Measurements from ENCODE around the gene HTT. TPM values are rescaled to one million over a fixed set of nuclear protein-coding genes. Genes with fewer than 3 reads are reported as not detected.
A peak's percentile ranks its signal among the peaks of the same experiment; 100 is the strongest.
"Not testable (repeated sequence)": the region's sequence is repeated elsewhere in the genome, so short reads cannot be mapped to it uniquely, and the experiment has no call there.

The HTT gene
- total RNA-seq, 1 experiment from 2014 or later, result 64.4 TPM

DNA sequence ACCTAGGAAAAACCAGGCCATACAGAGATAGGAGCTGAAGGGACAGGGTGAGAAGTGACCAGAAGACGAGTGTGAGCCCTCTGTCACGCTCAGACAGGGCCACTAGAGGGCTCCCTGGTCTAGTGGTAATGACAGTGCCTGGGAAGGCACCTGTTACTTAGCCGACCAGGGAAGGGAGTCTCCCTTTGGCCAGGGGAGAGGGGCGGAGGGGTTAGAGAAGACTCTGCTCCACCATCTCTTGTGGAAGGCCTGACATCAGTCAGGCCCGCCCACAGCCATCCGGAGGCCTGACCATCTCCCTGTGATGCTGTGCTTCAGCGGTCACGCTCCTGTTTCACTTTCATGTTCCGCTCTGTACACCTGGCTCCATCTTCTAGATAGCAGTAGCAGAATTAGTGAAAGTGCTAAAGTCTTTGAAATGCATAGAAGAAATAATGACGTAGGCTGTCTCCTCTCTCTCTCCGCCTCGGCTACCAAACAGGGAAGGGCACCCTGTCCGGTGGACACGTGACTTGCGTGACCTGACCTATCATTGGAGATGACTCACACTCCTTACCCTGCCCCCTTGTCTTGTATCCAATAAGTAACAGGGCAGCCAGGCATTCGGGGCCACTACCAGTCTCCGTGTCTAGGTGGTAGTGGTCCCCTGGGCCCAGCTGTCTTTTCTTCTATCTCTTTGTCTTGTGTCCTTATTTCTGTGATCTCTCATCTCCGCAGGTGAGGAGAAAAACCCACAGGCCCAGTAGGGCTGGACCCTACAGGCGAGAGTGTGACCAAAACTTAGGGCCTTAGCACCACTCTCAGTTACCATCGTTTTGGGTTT, 26.8 kb upstream of the HTT start:
- H4K8ac ChIP-seq (replicated peaks; ENCODE audit: insufficient read length, low read depth, low read length), result no peak overlapping the region
- no peak overlapping the region for H3K23ac ChIP-seq (ENCODE audit: insufficient read length, low read depth, low read length)
- no peaks in the 10 kb centered on the region for H3K9me3 ChIP-seq (ENCODE audit: control insufficient read depth, low read depth, low read length)
- WGBS (ENCODE audit: extremely low coverage, insufficient read length, low lambda C conversion rate), result no CpG with 5 or more reads among the region's 20 CpGs
- no peak overlapping the region for H2BK12ac ChIP-seq (ENCODE audit: insufficient read length, low read depth, low read length)
- no peaks in the 10 kb centered on the region for H3K79me2 ChIP-seq (ENCODE audit: insufficient read depth, low read length)
- H3K4me2 ChIP-seq (ENCODE audit: insufficient read depth, insufficient read length, low read length), result no peak overlapping the region
- H2AK5ac ChIP-seq (ENCODE audit: insufficient read length, low read length), result no peak overlapping the region
- H4K5ac ChIP-seq (ENCODE audit: insufficient read length, low read depth, low read length), result no peak overlapping the region
- no peak overlapping the region for H3K4me3 Mint-ChIP-seq
- H3K79me1 ChIP-seq (ENCODE audit: insufficient read depth, low read depth, low read length, poor library complexity, severe bottlenecking), result no peaks in the 10 kb centered on the region
- TF ChIP-seq, protein P1, sequence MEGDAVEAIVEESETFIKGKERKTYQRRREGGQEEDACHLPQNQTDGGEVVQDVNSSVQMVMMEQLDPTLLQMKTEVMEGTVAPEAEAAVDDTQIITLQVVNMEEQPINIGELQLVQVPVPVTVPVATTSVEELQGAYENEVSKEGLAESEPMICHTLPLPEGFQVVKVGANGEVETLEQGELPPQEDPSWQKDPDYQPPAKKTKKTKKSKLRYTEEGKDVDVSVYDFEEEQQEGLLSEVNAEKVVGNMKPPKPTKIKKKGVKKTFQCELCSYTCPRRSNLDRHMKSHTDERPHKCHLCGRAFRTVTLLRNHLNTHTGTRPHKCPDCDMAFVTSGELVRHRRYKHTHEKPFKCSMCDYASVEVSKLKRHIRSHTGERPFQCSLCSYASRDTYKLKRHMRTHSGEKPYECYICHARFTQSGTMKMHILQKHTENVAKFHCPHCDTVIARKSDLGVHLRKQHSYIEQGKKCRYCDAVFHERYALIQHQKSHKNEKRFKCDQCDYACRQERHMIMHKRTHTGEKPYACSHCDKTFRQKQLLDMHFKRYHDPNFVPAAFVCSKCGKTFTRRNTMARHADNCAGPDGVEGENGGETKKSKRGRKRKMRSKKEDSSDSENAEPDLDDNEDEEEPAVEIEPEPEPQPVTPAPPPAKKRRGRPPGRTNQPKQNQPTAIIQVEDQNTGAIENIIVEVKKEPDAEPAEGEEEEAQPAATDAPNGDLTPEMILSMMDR (conservative IDR thresholded peaks at IDR 0.05), result peak; percentile 89
- H3K4me1 Mint-ChIP-seq, result peaks cover 13 to 19% of the 10 kb centered on the region in 2 experiments
- no peaks in the 10 kb centered on the region; a peak in 1 of 7 replicates for H3K36me3 Mint-ChIP-seq (ENCODE audit: insufficient read depth in 1 of 3, low read depth in 3 of 3)
- H2BK5ac ChIP-seq (ENCODE audit: insufficient read length, low read length), result no peak overlapping the region
- no peak overlapping the region for H3K56ac ChIP-seq (ENCODE audit: insufficient read length, low read depth, low read length)
- no peaks in the 10 kb centered on the region; the same call in 1 of the 2 replicates for H3K4me1 ChIP-seq (ENCODE audit: insufficient read depth, low read length)
- H3K23me2 ChIP-seq (ENCODE audit: insufficient read length, low read depth, low read length, poor library complexity, severe bottlenecking), result no peaks in the 10 kb centered on the region
- no peaks in the 10 kb centered on the region for H4K20me1 ChIP-seq (ENCODE audit: control insufficient read depth, insufficient read depth, insufficient read length)
- no peak overlapping the region for H4K91ac ChIP-seq (ENCODE audit: insufficient read length, low read depth, low read length)
- no peak overlapping the region for H3K14ac ChIP-seq (ENCODE audit: insufficient read depth, low read length)
- H3T11ph ChIP-seq (ENCODE audit: low read length), result no peak overlapping the region
- H3K27ac ChIP-seq (ENCODE audit: insufficient read length, low read depth, low read length), result no peak overlapping the region
- no peak overlapping the region for H2AFZ ChIP-seq (ENCODE audit: low read length)
- H3K9me3 Mint-ChIP-seq, result peaks cover 2 to 4% of the 10 kb centered on the region in 2 experiments; a peak in 4 of 5 replicates
- no peaks in the 10 kb centered on the region for H3K27me3 ChIP-seq (ENCODE audit: insufficient read depth, low read length)
- H2BK15ac ChIP-seq (ENCODE audit: low read depth, low read length), result no peak overlapping the region
- peak; percentile 86 for DNase-seq
- H3K18ac ChIP-seq (ENCODE audit: insufficient read length, low read depth, low read length), result no peak overlapping the region
- no peak overlapping the region for H3K4ac ChIP-seq (ENCODE audit: low read depth, low read length)
- H3K27me3 Mint-ChIP-seq (ENCODE audit: low read depth), result no peaks in the 10 kb centered on the region
- H3K27ac Mint-ChIP-seq, result no peak overlapping the region
- H2BK20ac ChIP-seq (ENCODE audit: low read depth, low read length, poor library complexity, severe bottlenecking), result no peak overlapping the region
- H2BK120ac ChIP-seq (ENCODE audit: low read depth, low read length, poor library complexity, severe bottlenecking), result no peak overlapping the region
- no peak overlapping the region for H3K9ac ChIP-seq (ENCODE audit: extremely low read depth, insufficient read length, low read length)

DNA sequence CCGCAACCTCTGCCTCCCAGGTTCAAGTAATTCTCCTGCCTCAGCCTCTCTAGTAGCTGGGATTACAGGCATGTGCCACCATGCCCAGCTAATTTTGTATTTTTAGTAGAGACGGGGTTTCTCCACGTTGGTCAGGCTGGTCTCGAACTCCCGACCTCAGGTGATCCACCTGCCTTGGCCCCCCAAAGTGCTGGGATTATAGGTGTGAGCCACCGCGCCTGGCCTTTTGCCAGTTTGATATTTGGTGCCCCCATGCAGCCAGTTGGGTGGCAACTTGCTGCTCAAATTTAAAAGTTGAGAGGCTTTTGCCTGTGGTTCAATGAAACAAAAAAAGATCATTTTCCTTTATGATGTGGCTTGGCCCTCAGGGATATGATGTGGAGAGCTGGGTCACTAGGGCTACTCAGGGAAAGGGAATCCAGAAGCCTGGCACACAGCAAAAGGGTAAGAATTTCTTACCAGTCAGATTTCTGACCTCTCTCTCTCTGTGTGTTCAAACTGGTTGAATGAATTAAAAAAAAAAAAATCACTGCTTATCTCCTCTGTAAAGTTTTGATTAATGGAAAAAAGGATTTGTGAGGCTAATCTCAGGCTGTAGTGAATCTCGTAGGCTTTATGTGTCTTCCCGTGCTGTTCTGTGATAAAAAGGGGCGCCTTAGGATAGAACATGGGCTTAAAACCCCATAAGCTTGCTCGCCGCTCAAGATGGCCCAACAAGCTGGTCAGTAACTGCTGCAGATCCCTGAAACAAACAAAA, 23.2 kb upstream of the HTT start:
- not testable (repeated sequence) for H3K23me2 ChIP-seq (ENCODE audit: insufficient read length, low read depth, low read length, poor library complexity, severe bottlenecking); H4K91ac ChIP-seq (ENCODE audit: insufficient read length, low read depth, low read length); H3K79me1 ChIP-seq (ENCODE audit: insufficient read depth, low read depth, low read length, poor library complexity, severe bottlenecking); H2BK20ac ChIP-seq (ENCODE audit: low read depth, low read length, poor library complexity, severe bottlenecking); H4K20me1 ChIP-seq (ENCODE audit: control insufficient read depth, insufficient read depth, insufficient read length); H3K79me2 ChIP-seq (ENCODE audit: insufficient read depth, low read length); H4K5ac ChIP-seq (ENCODE audit: insufficient read length, low read depth, low read length); H3K23ac ChIP-seq (ENCODE audit: insufficient read length, low read depth, low read length); H2BK5ac ChIP-seq (ENCODE audit: insufficient read length, low read length); H3K9me3 ChIP-seq (ENCODE audit: control insufficient read depth, low read depth, low read length); H3K14ac ChIP-seq (ENCODE audit: insufficient read depth, low read length); H3K9ac ChIP-seq (ENCODE audit: extremely low read depth, insufficient read length, low read length); H3K27ac Mint-ChIP-seq; H2BK120ac ChIP-seq (ENCODE audit: low read depth, low read length, poor library complexity, severe bottlenecking); H2AFZ ChIP-seq (ENCODE audit: low read length); H3K18ac ChIP-seq (ENCODE audit: insufficient read length, low read depth, low read length); H3K4me2 ChIP-seq (ENCODE audit: insufficient read depth, insufficient read length, low read length); H3K4ac ChIP-seq (ENCODE audit: low read depth, low read length); H3K4me1 ChIP-seq (ENCODE audit: insufficient read depth, low read length); H4K8ac ChIP-seq (replicated peaks; ENCODE audit: insufficient read length, low read depth, low read length); H3K27ac ChIP-seq (ENCODE audit: insufficient read length, low read depth, low read length); H3K27me3 ChIP-seq (ENCODE audit: insufficient read depth, low read length); H3T11ph ChIP-seq (ENCODE audit: low read length); H3K56ac ChIP-seq (ENCODE audit: insufficient read length, low read depth, low read length); H2AK5ac ChIP-seq (ENCODE audit: insufficient read length, low read length); H2BK15ac ChIP-seq (ENCODE audit: low read depth, low read length); DNase-seq; H3K4me3 Mint-ChIP-seq; H3K27me3 Mint-ChIP-seq (ENCODE audit: low read depth); H2BK12ac ChIP-seq (ENCODE audit: insufficient read length, low read depth, low read length)
- peaks cover 32 to 36% of the 10 kb centered on the region in 2 experiments for H3K9me3 Mint-ChIP-seq
- no CpG with 5 or more reads among the region's 12 CpGs for WGBS (ENCODE audit: extremely low coverage, insufficient read length, low lambda C conversion rate)
- peaks cover 9 to 17% of the 10 kb centered on the region in 2 experiments for H3K4me1 Mint-ChIP-seq
- H3K36me3 Mint-ChIP-seq (ENCODE audit: insufficient read depth in 1 of 3, low read depth in 3 of 3), result peaks cover 3 to 16% (median 6%) of the 10 kb centered on the region in 3 experiments
